Tongue (tissue), 2 donors: ENCODE results near the gene MSL2. TPM values are rescaled to one million over a fixed set of nuclear protein-coding genes. Genes with fewer than 3 reads are reported as not detected.
"Not testable (repeated sequence)": the region's sequence is repeated elsewhere in the genome, so short reads cannot be mapped to it uniquely, and the experiment has no call there.

Source experiments
- DNase-seq: peaks from one replicate; pipeline ENCODE4 v3.0.0-alpha.2; 2015
- total RNA-seq: library from RNA; depleted of rRNA; stranded (reverse); fragments of >200 nt; gene quantifications from one replicate; pipeline ENCODE4 v1.2.3, GENCODE V29; 2014

Gene MSL2
- total RNA-seq, 1 donor from 2014 or later = 29.3 TPM

DNA sequence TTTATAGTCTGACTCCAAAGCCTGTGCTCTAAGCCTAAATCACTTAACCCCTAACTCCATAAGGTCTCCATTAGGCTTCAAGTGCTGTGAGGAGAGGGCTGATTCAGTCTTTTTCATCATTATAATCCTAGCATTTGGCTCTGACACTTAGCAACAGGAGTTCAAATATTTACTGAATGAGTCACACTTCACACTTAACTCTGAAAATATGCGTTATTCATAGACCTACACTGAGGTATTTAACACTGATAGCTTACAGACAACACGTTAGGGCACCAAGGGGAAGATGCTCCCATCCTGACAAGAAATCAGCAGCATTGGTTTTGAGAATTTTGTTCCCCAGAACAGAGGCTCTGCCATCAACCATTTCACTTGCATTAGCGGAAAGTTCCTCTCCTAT is 53.5 kb downstream of the MSL2 start:
- peak; percentile 37 for DNase-seq

- no peak for DNase-seq
Observed at GRCh38 chr3:136141891-136142290, 54.2 kb downstream of the MSL2 start.

GRCh38 chr3:136141291-136141785 is 54.8 kb downstream of the MSL2 start:
- DNase-seq = no peak

DNA sequence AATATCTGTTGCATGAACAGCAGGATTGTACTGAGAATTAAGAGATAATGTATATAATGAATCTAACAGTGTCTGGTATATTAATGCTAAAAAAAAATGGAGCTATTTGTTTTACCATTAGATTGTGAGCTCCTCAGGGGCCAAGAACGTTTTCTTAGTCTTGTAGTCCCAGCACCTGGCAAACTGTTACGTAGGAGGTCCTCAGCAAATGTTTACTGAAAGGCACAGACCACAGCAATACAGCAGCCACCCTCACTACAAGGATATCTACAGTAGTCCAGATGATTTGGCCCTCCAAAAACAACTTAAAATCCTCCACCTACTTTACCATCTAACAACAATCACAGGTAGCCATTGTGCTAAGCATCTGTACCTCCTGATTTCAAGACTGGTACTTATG is 59.7 kb downstream of the MSL2 start:
- no peak for DNase-seq

- DNase-seq = no peak
Observed at GRCh38 chr3:136135039-136135802, 60.9 kb downstream of the MSL2 start.

DNA sequence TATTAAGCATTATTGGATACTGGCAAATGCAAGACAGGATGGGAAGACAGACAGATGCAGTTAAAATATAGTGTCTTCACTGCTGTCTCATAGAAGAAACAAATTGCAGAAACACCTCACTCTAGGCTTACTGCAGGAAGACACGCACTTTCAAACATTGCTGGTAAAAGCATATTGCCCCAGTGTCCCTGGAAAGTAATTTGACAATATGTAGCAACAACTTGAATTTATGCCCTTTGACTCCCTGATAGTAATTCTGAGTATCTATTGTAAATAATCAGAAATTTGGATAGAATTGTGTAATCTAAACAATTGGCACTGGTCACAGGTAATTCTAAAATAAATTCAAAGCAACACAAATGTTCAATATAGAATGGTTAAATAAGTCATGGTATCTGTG is 62.0 kb downstream of the MSL2 start:
- no peak for DNase-seq

GRCh38 chr3:136131647-136132046 is 64.5 kb downstream of the MSL2 start:
- not testable (repeated sequence) for DNase-seq

DNA sequence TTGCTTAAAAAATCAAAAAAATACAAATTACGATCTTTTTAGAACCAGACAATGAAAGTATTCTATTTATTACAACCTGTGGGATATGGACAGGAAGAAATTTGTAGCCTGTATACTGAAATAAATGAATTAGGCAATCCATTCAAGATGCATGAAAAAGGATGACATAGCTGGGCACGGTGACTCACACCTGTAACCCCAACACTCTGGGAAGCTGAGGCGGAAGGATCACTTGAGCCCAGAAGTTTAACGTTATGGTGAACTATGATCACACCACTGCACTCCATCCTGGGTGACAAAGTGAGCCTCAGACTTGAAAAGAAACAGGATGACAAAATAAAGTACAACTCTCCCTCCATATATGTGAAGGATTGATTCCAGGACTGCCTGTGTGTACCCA is 74.1 kb downstream of the MSL2 start:
- DNase-seq = no peak

DNA sequence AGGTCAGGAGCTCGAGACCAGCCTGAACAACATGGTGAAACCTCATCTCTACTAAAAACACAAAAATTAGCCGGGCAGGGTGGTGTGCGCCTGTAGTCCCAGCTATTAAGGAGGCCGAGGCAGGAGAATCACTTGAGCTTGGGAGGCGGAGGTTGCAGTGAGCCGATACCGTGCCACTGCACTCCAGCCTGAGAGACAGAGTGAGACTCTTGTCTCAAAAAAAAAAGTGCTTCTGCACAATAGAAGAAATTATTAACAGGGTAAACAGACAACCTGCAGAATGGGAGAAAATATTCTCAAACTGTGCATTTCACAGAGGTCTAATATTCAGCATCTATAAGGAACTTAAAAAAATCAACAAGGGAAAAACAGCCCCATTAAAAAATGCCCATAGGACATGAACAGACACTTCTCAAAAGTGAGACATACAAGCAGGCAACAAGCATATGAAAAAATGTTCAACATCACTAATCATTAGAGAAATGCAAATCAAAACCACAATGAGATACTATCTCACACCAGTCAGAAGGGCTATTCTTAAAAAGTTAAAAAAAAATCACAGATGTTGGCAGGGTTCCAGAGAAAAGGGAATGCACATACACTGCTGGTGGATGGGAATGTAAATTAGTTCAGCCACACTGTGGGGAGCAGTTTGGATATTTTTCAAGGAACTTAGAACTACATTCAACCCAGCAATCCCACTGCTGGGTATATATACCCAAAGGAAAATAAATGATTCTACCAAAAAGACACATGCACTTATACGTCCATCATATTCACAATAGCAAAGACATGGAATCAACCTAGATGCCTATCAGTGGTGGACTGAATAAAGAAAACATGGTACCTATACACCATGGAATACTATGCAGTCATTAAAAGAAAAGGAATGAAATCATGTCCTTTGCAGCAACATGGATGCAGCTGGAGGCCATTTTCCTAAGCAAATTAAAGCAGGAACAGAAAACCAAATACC is 75.5 kb downstream of the MSL2 start:
- peak; percentile 26 for DNase-seq

- not testable (repeated sequence) for DNase-seq
Observed at GRCh38 chr3:136119783-136120182, 76.4 kb downstream of the MSL2 start.

DNA sequence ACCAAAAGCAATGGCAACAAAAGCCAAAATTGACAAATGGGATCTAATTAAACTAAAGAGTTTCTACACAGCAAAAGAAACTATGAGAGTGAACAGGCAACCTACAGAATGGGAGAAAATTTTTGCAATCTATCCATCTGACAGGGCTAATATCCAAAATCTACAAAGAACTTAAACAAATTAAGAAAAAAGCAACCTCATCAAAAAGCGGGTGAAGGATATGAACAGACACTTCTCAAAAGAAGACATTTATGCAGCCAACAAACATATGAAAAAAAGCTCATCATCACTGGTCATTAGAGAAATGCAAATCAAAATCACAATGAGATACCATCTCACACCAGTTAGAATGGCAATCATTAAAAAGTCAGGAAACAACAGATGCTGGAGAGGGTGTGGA is 76.8 kb downstream of the MSL2 start:
- not testable (repeated sequence) for DNase-seq

DNA sequence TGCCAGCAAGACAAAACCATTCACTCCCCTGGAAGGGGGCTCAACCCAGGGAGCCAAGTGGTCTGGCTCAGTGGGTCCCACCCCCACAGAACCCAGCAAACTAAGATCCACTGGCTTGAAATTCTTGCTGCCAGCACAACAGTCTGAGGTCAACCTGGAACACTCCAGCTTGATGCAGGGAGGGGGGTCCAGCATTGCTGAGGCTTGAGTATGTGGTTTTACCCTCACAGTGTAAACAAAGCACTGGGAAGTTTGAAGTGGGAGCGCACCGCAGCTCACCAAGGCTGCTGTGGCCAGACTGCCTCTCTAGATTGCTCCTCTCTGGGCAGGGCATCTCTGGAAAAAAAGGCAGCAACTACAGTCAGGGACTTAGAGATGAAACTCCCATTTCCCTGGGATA is 81.7 kb downstream of the MSL2 start:
- no peak for DNase-seq

GRCh38 chr3:136110481-136110880 is 85.7 kb downstream of the MSL2 start:
- DNase-seq = peak; percentile 12

GRCh38 chr3:136109499-136109898 is 86.6 kb downstream of the MSL2 start:
- no peak for DNase-seq

GRCh38 chr3:136106101-136106500 is 90.0 kb downstream of the MSL2 start:
- no peak for DNase-seq

GRCh38 chr3:136105044-136105443 is 91.1 kb downstream of the MSL2 start:
- DNase-seq = no peak

Other genes starting within 250 kb of the MSL2 start
- gene PPP2R3A, start 230.6 kb downstream of the MSL2 start, total RNA-seq = 117 TPM
- 43.9 TPM for gene PCCB, start 54.0 kb upstream of the MSL2 start, total RNA-seq